OCI-LY7 (cell line): ENCODE data around the gene CAMP. TPM values are rescaled to one million over a fixed set of nuclear protein-coding genes. Genes with fewer than 3 reads are reported as not detected.

Experiments used
- BruUV-seq: library from RNA; stranded (reverse); fragments of 400-500 nt; replicated peaks from 2 replicates; lab custom pipeline; 2021; lab: Mats Ljungman, UMichigan
- CTCF ChIA-PET: fragments of 300-600 bp; sonication (Branson Sonifier 250); formaldehyde crosslinking; loops from one replicate; lab custom pipeline; 2022; ENCODE audit warnings: antibody characterized with exemption; ENCODE audit not compliant: unreplicated experiment; lab: Charles Lee
- POLR2A ChIA-PET: fragments of 300-600 bp; sonication (Branson Sonifier 250); formaldehyde crosslinking; loops from one replicate; lab custom pipeline; 2022; ENCODE audit warnings: antibody characterized with exemption; lab: Charles Lee
- DNase-seq: peaks from one replicate; pipeline ENCODE4 v3.0.0-alpha.2; 2015; ENCODE audit warnings: low spot score
- H2AFZ ChIP-seq: fragments of 200-600 bp; sonication (generic), shearing (Covaris generic); 2 replicates; pipeline ENCODE4 v1.6.1; 2014; ENCODE audit warnings: mild to moderate bottlenecking, antibody characterized with exemption, low read length, moderate library complexity
- H3K27ac ChIP-seq: fragments of 200-600 bp; sonication (generic); 2 replicates; pipeline ENCODE4 v1.5.1; 2014; ENCODE audit warnings: mixed run types, low read depth, mild to moderate bottlenecking, moderate library complexity, low read length, inconsistent platforms; ENCODE audit not compliant: poor library complexity, severe bottlenecking
- H3K36me3 ChIP-seq: fragments of 200-600 bp; sonication (generic); 2 replicates; pipeline ENCODE4 v1.6.1; 2014; ENCODE audit warnings: mild to moderate bottlenecking, antibody characterized with exemption, low read length, moderate library complexity, mixed read lengths; ENCODE audit not compliant: insufficient read depth
- H3K4me1 ChIP-seq: fragments of 200-600 bp; sonication (generic); 2 replicates; pipeline ENCODE4 v1.5.1; 2014; ENCODE audit warnings: mild to moderate bottlenecking, low read length; ENCODE audit not compliant: insufficient read depth, poor library complexity, severe bottlenecking
- H3K4me2 ChIP-seq: fragments of 200-600 bp; sonication (generic); 2 replicates; pipeline ENCODE4 v1.6.1; 2014; ENCODE audit warnings: mild to moderate bottlenecking, low read length
- H3K4me3 ChIP-seq: fragments of 200-600 bp; sonication (generic); 2 replicates; pipeline ENCODE4 v1.5.1; 2014; ENCODE audit warnings: mild to moderate bottlenecking, low read depth, low read length; ENCODE audit not compliant: poor library complexity, severe bottlenecking
- H3K79me2 ChIP-seq: fragments of 200-600 bp; sonication (generic); 2 replicates; pipeline ENCODE4 v1.6.1; 2016; ENCODE audit warnings: low read depth, mild to moderate bottlenecking, low read length, moderate library complexity, mixed read lengths; ENCODE audit not compliant: insufficient read depth
- H3K9me2 ChIP-seq: fragments of 200-600 bp; sonication (generic); 2 replicates; pipeline ENCODE4 v1.6.1; 2016; ENCODE audit warnings: mild to moderate bottlenecking, low read length, mixed read lengths; ENCODE audit not compliant: insufficient read depth
- H3K9me3 ChIP-seq: fragments of 200-600 bp; sonication (generic); 2 replicates; pipeline ENCODE4 v1.6.1; 2014; ENCODE audit warnings: mild to moderate bottlenecking, mixed run types, low read length, mixed read lengths
- H4K20me1 ChIP-seq: fragments of 200-600 bp; sonication (generic); 2 replicates; pipeline ENCODE4 v1.6.1; 2014; ENCODE audit warnings: mild to moderate bottlenecking, antibody characterized with exemption, low read length, moderate library complexity, mixed read lengths; ENCODE audit not compliant: insufficient read depth
- EZH2phosphoT487 ChIP-seq: fragments of 200-600 bp; sonication (generic); IDR thresholded peaks from 2 replicates; pipeline ENCODE4 v1.6.1; 2018; ENCODE audit warnings: low read depth, borderline replicate concordance, mild to moderate bottlenecking, mixed run types, antibody characterized with exemption, low read length, moderate library complexity, mixed read lengths
- intact Hi-C: fragments of 100-400 bp; cut with micrococcal nuclease; formaldehyde crosslinking; loops from one replicate; pipeline ENCODE4 v1.10.0; 2022; ENCODE audit not compliant: unreplicated experiment
- total RNA-seq, 2 experiments: library from RNA; depleted of rRNA in 1 of 2; stranded (reverse); fragments of >200 nt in 1 of 2; shearing (Covaris generic) in 1 of 2; gene quantifications; 2 replicates each; pipeline ENCODE4 v1.2.3, GENCODE V29; 2014 to 2022
- TF ChIP-seq, protein P1 (sequence below): fragments of 200-600 bp; sonication (generic); conservative IDR thresholded peaks from 2 replicates; pipeline ENCODE4 v1.5.1; 2014; ENCODE audit warnings: mild to moderate bottlenecking, antibody characterized with exemption, low read length, moderate library complexity, mixed read lengths

Gene CAMP
- total RNA-seq, 2 experiments from 2014 or later = 18.2 to 56.8 TPM

GRCh38 chr3:48219543-48219942 is 3.8 kb upstream of the CAMP start:
- no peak for TF ChIP-seq EZH2phosphoT487
- TF ChIP-seq, protein P1, sequence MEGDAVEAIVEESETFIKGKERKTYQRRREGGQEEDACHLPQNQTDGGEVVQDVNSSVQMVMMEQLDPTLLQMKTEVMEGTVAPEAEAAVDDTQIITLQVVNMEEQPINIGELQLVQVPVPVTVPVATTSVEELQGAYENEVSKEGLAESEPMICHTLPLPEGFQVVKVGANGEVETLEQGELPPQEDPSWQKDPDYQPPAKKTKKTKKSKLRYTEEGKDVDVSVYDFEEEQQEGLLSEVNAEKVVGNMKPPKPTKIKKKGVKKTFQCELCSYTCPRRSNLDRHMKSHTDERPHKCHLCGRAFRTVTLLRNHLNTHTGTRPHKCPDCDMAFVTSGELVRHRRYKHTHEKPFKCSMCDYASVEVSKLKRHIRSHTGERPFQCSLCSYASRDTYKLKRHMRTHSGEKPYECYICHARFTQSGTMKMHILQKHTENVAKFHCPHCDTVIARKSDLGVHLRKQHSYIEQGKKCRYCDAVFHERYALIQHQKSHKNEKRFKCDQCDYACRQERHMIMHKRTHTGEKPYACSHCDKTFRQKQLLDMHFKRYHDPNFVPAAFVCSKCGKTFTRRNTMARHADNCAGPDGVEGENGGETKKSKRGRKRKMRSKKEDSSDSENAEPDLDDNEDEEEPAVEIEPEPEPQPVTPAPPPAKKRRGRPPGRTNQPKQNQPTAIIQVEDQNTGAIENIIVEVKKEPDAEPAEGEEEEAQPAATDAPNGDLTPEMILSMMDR = no peak
- ChIA-PET POLR2A (no interaction called here), CTCF (no interaction called here)
- no peak for DNase-seq
- H3K79me2 ChIP-seq = peaks cover 6% of the 10 kb centered on the region; the same call in 1 of the 2 replicates
- intact Hi-C loops = no loop called here
- no peak overlapping the region for H3K4me2 ChIP-seq
- no peak overlapping the region for H3K27ac ChIP-seq
- no peak overlapping the region for H3K4me3 ChIP-seq
- no peak overlapping the region for H2AFZ ChIP-seq
- H4K20me1 ChIP-seq = no peaks in the 10 kb centered on the region
- peaks cover 42% of the 10 kb centered on the region for H3K4me1 ChIP-seq
- H3K9me2 ChIP-seq = no peaks in the 10 kb centered on the region
- BruUV-seq = no TSS peak
- no peaks in the 10 kb centered on the region for H3K9me3 ChIP-seq
- H3K36me3 ChIP-seq = no peaks in the 10 kb centered on the region

DNA sequence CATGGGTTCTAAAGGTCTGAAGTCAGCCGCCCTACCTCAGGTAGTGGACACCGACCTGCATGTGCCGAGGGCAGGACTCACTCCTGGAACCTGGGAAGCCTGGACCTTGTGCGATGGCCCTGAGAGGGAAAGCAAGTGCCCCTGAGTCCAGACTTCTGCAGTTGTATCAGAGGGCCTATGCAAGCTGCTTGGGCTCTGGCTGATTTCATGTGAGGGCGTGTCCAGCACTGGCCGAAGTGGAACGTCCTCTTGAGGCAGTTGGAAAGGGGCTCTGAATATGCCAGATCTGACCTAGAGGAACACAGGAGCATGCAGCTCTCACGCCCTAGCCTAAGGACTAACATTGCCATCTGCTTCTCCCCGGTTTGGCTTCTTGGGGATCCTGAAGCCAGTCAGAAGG is 2.5 kb upstream of the CAMP start:
- H3K9me3 ChIP-seq = no peaks in the 10 kb centered on the region
- H3K4me1 ChIP-seq = peaks cover 54% of the 10 kb centered on the region
- ChIA-PET CTCF (no interaction called here), POLR2A (interaction anchor here (0.6 kb wide), 1 partner anchor 81 kb away, joined by 3 read pairs; no protein-coding TSS in a partner anchor)
- no peak for DNase-seq
- peaks cover 6% of the 10 kb centered on the region; the same call in 1 of the 2 replicates for H3K79me2 ChIP-seq
- intact Hi-C loops = loop anchor here (10.0 kb wide), 1 partner anchor 1124 kb away; the partner anchor contains the start of gene USP4
- no peak overlapping the region for H2AFZ ChIP-seq
- no peaks in the 10 kb centered on the region for H3K36me3 ChIP-seq
- H4K20me1 ChIP-seq = no peaks in the 10 kb centered on the region
- no peak overlapping the region for H3K27ac ChIP-seq
- TF ChIP-seq EZH2phosphoT487 = no peak
- TF ChIP-seq, protein P1 = no peak
- BruUV-seq = no TSS peak
- H3K4me3 ChIP-seq = no peak overlapping the region
- no peak overlapping the region for H3K4me2 ChIP-seq
- no peaks in the 10 kb centered on the region for H3K9me2 ChIP-seq

DNA sequence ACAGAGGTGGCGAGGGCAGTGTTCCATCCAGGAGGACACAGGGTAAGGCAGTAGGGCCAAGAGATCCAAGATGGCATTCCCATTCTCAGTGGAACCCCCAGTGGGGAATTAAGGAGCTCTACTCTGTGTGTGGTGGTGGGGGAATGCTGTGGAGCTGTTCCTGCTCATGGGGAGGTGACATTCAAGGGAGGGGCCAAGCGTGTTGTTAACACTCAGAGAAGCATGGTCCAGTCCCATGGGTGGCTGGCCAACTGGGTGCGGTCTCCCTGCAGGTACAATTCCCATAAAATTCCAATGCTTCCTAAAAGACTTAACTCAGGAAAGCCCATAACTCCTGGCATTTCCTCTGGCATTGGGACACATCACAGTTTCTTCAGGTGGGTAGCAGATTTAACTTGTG is 2.3 kb downstream of the CAMP start:
- H3K79me2 ChIP-seq = peaks cover 6% of the 10 kb centered on the region; the same call in 1 of the 2 replicates
- no peak for DNase-seq
- H2AFZ ChIP-seq = peak overlapping the region; percentile 64; the same call in 1 of the 2 replicates
- CTCF ChIA-PET = no interaction called here
- H3K27ac ChIP-seq = peak overlapping the region; percentile 97
- TF ChIP-seq, protein P1 = no peak
- no peak for TF ChIP-seq EZH2phosphoT487
- peak overlapping the region; percentile 82 for H3K4me2 ChIP-seq
- no peaks in the 10 kb centered on the region for H3K36me3 ChIP-seq
- H3K4me1 ChIP-seq = peaks cover 84% of the 10 kb centered on the region
- intact Hi-C loops = loop anchor here (10.0 kb wide), 1 partner anchor 1119 kb away; the partner anchor contains the start of gene USP4
- POLR2A ChIA-PET = interaction anchor here (0.6 to 1.5 kb wide), 4 partner anchors 35 to 747 kb away, joined by 3 to 4 read pairs (median 4); no protein-coding TSS in a partner anchor
- no peak overlapping the region for H3K4me3 ChIP-seq
- BruUV-seq = no TSS peak
- no peaks in the 10 kb centered on the region for H3K9me3 ChIP-seq
- H4K20me1 ChIP-seq = no peaks in the 10 kb centered on the region
- H3K9me2 ChIP-seq = no peaks in the 10 kb centered on the region
